IgD-negative memory B cell (primary cell): ENCODE results near the gene PARP8. TPM values are rescaled to one million over a fixed set of nuclear protein-coding genes. Genes with fewer than 3 reads are reported as not detected.

Source experiments
- H3K27ac Mint-ChIP-seq, 3 donors: one replicate each; pipeline ENCODE4 v1.8.0; 2020 to 2022; ENCODE audit warnings: mild to moderate bottlenecking in 3 of 3, mixed read lengths in 3 of 3, moderate library complexity in 1 of 3
- H3K27me3 Mint-ChIP-seq: one replicate; pipeline ENCODE4 v1.8.0; 2021; ENCODE audit warnings: mixed read lengths
- H3K36me3 Mint-ChIP-seq: one replicate; pipeline ENCODE4 v1.8.0; 2020; ENCODE audit warnings: mild to moderate bottlenecking, mixed read lengths
- H3K4me1 Mint-ChIP-seq, 3 donors: one replicate each; pipeline ENCODE4 v1.8.0; 2020 to 2022; ENCODE audit warnings: mixed read lengths in 3 of 3, mild to moderate bottlenecking in 1 of 3
- H3K4me3 Mint-ChIP-seq, 4 donors: one replicate each; pipeline ENCODE4 v1.8.0; 2020 to 2022; ENCODE audit warnings: mild to moderate bottlenecking in 4 of 4, mixed read lengths in 4 of 4, moderate library complexity in 3 of 4
- H3K9me3 Mint-ChIP-seq, 3 donors: one replicate each; pipeline ENCODE4 v1.8.0; 2020 to 2021; ENCODE audit warnings: mixed read lengths in 3 of 3, mild to moderate bottlenecking in 1 of 3
- polyA plus RNA-seq: library from polyadenylated mRNA; unstranded; fragments of 300-500 nt; fragmentation: Illumina TruSeq; gene quantifications from one replicate; pipeline ENCODE4 v1.2.3, GENCODE V29; 2021

Gene PARP8
- polyA plus RNA-seq, 1 donor from 2014 or later, result 34.1 TPM

DNA sequence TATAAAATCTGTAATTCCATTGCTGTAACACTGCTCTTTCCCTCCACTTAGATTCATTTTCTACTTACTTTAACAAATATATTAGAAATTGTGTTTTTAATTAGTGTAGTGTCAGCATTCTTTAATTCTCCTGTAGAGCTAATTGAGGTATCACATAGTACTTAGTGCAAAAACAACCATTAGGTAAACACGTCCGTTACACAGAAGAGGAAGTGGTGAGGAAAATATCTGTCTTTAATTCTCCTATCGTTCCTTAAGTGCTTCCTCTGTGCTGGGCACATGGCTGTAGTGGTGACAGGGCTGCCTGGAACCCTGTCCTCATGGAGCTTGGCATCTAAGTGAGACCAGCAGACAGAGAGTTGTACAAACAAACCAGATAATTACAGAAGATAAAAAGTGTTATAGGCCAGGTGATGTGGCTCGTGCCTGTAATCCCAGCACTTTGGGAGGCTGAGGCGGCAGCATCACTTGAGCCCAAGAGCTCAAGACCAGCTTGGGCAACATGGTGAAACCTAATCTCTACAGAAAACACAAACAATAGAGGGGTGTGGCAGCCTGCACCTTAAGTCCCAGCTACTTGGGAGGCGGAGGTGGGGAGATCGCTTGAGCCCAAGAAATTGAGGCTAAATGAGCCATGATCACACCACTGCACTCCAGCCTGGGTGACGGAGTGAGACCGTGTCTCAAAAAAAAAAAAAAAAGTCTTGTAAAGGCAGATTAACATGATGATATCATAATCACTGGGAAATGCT lies 36.4 kb downstream of the PARP8 start:
- Mint-ChIP-seq H3K27me3 (no peaks in the 10 kb centered on the region), H3K4me1 (peaks cover 25 to 50% (median 47%) of the 10 kb centered on the region in 3 donors), H3K9me3 (no peaks in the 10 kb centered on the region), H3K36me3 (peaks cover 4% of the 10 kb centered on the region), H3K4me3 (no peak overlapping the region), H3K27ac (peak overlapping the region in 1 of 3 donors; percentile 12)

DNA sequence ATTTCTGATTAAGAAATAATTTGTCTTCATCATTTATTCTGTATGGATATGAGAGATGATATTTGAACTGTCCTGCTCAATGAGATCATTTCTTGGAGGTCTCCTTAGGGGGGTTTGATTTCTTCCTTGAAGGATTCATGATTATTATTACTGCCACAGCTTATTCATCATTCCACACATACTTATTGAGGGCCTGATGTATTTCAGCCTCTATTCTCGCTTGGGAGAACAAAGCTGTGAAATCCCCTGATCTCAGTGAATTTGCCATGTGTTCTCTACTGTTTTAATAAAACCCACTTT lies 36.9 kb downstream of the PARP8 start:
- H3K4me1 Mint-ChIP-seq, result peaks cover 24 to 51% (median 49%) of the 10 kb centered on the region in 3 donors
- H3K4me3 Mint-ChIP-seq, result peak overlapping the region in 1 of 4 donors; percentile 45
- H3K9me3 Mint-ChIP-seq, result no peaks in the 10 kb centered on the region
- peaks cover 3% of the 10 kb centered on the region for H3K36me3 Mint-ChIP-seq
- H3K27me3 Mint-ChIP-seq, result no peaks in the 10 kb centered on the region
- H3K27ac Mint-ChIP-seq, result no peak overlapping the region

DNA sequence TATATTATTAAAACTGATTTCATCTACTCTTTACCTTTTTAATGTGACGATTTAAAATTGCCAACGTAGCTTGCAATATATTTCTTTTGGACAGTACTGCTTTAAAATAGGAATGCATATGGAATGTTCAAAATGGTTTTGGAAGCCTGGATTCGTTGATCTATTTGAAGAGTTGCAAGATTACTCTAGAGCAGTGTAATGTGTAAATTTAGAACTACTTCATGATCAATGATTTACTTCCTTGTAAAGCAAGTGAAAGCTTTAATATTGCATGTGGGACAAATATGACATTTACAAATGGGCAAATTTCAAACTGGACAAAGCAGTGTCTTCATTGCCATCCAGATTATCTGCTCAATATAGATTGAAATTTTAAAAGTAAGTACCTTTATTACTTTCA lies 38.3 kb downstream of the PARP8 start:
- H3K27me3 Mint-ChIP-seq, result no peaks in the 10 kb centered on the region
- H3K27ac Mint-ChIP-seq, result no peak overlapping the region
- peaks cover 30 to 54% (median 50%) of the 10 kb centered on the region in 3 donors for H3K4me1 Mint-ChIP-seq
- H3K4me3 Mint-ChIP-seq, result peak overlapping the region in 1 of 4 donors; percentile 5
- no peaks in the 10 kb centered on the region for H3K36me3 Mint-ChIP-seq
- no peaks in the 10 kb centered on the region for H3K9me3 Mint-ChIP-seq

DNA sequence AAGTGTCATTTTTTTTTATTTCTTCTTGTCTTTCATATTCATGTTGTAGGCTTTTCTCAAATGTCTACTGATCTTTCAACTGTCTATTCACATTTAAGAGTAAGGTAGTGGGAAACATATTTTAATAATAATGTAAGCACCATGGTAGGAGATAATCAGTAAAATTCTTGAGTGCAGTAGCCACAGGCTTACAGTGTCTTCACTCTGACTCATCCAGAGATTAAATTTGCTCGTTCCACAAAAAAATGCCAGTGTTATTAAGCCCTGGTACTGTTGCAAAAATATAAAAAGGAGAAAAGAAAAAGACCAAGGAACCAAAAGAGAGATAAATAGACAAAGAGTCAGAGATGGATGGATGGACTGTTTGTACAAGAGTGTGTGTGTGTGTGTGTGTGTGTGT lies 43.0 kb downstream of the PARP8 start:
- Mint-ChIP-seq H3K4me3 (peak overlapping the region in 1 of 4 donors; percentile 19), H3K27ac (peak overlapping the region; percentile 46 to 87 (median 78))

DNA sequence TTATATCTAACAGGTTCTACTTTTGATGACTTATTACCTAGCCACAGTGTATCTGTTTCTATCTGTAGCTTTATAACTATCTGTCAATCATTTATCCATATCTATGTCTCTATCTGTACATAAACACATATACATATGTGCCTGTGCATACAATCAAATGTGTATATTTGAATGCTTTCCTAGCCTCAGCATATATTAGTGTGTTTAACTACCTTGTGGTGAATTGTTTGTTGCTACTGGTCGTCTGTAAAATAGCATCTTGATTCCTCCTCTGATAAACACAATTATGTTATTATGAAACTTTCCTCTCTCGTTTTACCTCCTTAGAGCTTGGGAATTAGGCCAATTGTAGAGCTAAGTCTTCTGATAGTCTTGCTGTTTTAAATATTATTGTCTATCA lies 44.4 kb downstream of the PARP8 start:
- peaks cover 3% of the 10 kb centered on the region for H3K36me3 Mint-ChIP-seq
- H3K27me3 Mint-ChIP-seq, result no peaks in the 10 kb centered on the region
- H3K27ac Mint-ChIP-seq, result peak overlapping the region; percentile 86 to 96 (median 91)
- peak overlapping the region; percentile 54 to 88 (median 72) for H3K4me3 Mint-ChIP-seq
- H3K9me3 Mint-ChIP-seq, result no peaks in the 10 kb centered on the region
- H3K4me1 Mint-ChIP-seq, result peaks cover 32 to 56% (median 46%) of the 10 kb centered on the region in 3 donors

More for the DNA sequence above, 43.0 kb downstream of the PARP8 start:
- Mint-ChIP-seq H3K4me1 (peaks cover 33 to 53% (median 50%) of the 10 kb centered on the region in 3 donors), H3K36me3 (peaks cover 3% of the 10 kb centered on the region), H3K27me3 (no peaks in the 10 kb centered on the region), H3K9me3 (no peaks in the 10 kb centered on the region)

DNA sequence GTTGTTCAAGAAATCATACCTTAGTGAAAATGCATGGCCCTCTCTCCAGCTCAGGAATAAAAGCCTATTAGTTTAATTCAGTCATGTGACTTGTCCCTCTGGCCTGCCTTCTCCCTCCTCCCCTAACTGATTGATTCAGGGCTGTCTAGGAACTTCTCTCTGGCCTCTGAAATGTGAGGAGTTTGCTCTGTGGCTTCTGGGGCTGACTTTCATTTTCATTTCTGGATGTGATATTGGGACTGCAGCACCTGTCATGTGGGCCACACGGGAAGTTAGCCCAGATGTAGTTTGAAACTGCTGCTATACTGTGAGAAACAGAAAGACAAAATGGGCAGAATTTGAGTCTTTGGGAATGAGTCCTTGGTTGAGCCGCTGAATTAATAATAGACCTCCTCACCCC lies 44.8 kb downstream of the PARP8 start:
- H3K27me3 Mint-ChIP-seq, result no peaks in the 10 kb centered on the region
- H3K9me3 Mint-ChIP-seq, result no peaks in the 10 kb centered on the region
- H3K4me1 Mint-ChIP-seq, result peaks cover 31 to 59% (median 44%) of the 10 kb centered on the region in 3 donors
- peak overlapping the region; percentile 54 to 88 (median 72) for H3K4me3 Mint-ChIP-seq
- peak overlapping the region; percentile 86 to 96 (median 91) for H3K27ac Mint-ChIP-seq
- H3K36me3 Mint-ChIP-seq, result peaks cover 3% of the 10 kb centered on the region

DNA sequence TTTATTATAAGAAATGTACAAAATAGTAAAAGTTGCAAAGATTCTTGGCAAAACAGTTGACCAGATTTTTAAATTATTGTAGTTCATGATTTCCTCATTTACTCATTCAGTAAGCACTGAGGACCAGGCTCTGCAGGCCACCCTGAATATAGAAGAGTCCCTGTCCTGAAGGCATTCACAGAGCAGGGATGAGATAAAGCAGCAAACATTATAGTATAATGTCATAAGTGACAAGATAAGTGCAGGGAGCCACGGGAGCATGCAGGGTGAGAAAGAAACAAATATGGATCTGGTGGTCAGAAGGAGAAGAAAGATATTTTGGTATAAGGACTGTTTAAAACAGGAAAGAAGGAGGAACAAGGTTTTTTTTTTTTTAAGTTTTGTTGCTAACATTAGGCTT lies 46.0 kb downstream of the PARP8 start:
- Mint-ChIP-seq H3K27me3 (no peaks in the 10 kb centered on the region), H3K4me1 (peaks cover 35 to 59% (median 49%) of the 10 kb centered on the region in 3 donors), H3K4me3 (peak overlapping the region in 1 of 4 donors; percentile 42), H3K27ac (peak overlapping the region; percentile 46 to 100 (median 91)), H3K36me3 (peaks cover 3% of the 10 kb centered on the region), H3K9me3 (no peaks in the 10 kb centered on the region)

DNA sequence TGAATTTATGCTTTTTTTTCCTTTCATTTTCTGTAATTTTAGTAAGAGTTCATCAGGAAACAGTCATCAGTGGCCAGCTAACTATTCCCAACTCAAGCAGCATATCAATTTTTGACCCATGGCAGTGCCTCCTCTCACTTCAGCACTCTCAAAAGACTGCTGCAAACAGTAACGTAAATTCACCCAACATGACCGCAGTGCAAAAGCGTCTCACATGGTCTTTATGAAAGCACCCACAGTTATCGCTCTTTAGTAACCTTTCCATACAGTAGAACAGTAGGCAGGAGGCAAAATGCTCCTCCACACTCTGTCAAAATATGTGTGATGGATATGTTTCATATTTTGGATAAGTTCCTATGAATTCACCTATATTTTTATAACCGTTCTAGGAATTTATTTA lies 48.6 kb downstream of the PARP8 start:
- Mint-ChIP-seq H3K27ac (peak overlapping the region in 1 of 3 donors; percentile 70), H3K36me3 (peaks cover 3% of the 10 kb centered on the region), H3K4me1 (peaks cover 37 to 56% (median 45%) of the 10 kb centered on the region in 3 donors), H3K9me3 (no peaks in the 10 kb centered on the region), H3K4me3 (peak overlapping the region in 1 of 4 donors; percentile 53), H3K27me3 (no peaks in the 10 kb centered on the region)

DNA sequence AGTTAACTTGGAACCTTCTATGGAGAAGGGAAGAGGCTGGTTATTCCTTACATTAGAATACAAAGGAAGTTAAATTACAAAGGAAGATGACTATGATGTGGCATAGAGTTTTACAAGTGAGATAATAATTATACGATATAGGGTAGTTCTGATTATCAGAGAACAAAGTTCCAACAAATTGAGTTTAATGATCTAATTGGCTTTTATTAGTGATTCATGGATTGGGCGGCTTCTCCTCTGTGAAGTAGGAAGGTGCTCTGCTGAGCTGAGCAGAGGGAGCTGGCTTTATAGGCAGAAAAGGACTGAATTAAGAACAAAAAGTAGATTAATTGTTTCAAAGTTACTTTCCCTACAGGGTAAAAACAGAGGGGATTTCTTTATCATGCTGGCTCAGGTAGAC lies 49.7 kb downstream of the PARP8 start:
- H3K27me3 Mint-ChIP-seq, result no peaks in the 10 kb centered on the region
- peaks cover 37 to 56% (median 46%) of the 10 kb centered on the region in 3 donors for H3K4me1 Mint-ChIP-seq
- H3K36me3 Mint-ChIP-seq, result peaks cover 4% of the 10 kb centered on the region
- H3K4me3 Mint-ChIP-seq, result no peak overlapping the region
- H3K27ac Mint-ChIP-seq, result no peak overlapping the region
- H3K9me3 Mint-ChIP-seq, result no peaks in the 10 kb centered on the region

DNA sequence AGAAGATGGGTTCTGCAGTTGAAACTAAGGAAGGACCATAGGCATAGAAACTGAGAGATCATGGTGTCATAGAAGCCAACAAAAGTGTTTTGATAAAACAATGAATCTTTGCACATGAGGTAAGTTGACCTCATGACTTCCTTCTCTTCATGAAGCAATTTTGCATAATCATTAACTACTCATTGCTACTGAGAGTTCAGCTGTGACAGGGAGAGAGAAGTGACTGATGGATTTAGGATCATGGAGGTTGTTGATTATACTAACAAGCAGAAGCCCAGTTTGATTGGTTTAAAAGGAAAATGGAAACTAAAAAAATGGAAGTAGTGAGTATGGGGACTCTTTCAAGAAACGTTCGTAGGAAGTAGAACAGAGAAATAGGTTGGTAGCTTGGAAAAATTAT lies 51.2 kb downstream of the PARP8 start:
- Mint-ChIP-seq H3K9me3 (no peaks in the 10 kb centered on the region), H3K4me1 (peaks cover 35 to 55% (median 41%) of the 10 kb centered on the region in 3 donors), H3K36me3 (peaks cover 2% of the 10 kb centered on the region), H3K27me3 (no peaks in the 10 kb centered on the region), H3K27ac (peak overlapping the region in 2 of 3 donors; percentile 2 to 13), H3K4me3 (peak overlapping the region in 1 of 4 donors; percentile 76)

DNA sequence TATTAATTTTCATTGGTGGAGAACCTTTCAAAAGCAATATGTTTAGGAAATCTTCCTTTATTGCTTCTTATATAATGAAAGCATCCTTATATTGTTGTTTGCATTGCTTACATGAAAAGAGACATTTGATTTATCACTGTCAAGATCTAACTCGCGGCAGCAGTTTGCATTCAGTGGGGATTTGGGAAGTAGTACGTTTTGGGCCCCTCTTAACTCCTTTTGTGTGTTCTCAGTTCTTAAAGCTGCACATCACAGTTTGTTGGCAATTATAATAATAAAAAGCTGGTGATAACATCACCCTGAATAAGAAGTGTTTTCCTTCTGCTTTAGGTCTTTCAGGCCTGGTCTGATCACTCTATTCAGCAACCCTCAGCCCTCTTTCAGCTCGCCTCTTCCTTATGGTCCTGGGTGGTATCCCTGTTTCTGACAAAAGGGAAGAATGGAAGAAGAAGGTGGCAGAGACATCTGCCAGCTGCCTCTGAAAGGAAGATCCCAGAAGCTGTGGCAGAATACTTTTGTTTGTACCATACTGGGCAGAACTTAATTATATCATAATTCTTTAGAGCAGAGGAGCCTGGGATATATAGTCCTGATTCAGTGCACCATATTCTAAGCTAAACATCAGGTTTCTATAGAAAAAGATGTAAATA lies 53.7 kb downstream of the PARP8 start:
- H3K4me1 Mint-ChIP-seq, result peaks cover 35 to 50% (median 45%) of the 10 kb centered on the region in 3 donors
- H3K9me3 Mint-ChIP-seq, result no peaks in the 10 kb centered on the region
- no peak overlapping the region for H3K4me3 Mint-ChIP-seq
- H3K27ac Mint-ChIP-seq, result no peak overlapping the region
- H3K27me3 Mint-ChIP-seq, result no peaks in the 10 kb centered on the region
- H3K36me3 Mint-ChIP-seq, result peaks cover 2% of the 10 kb centered on the region

DNA sequence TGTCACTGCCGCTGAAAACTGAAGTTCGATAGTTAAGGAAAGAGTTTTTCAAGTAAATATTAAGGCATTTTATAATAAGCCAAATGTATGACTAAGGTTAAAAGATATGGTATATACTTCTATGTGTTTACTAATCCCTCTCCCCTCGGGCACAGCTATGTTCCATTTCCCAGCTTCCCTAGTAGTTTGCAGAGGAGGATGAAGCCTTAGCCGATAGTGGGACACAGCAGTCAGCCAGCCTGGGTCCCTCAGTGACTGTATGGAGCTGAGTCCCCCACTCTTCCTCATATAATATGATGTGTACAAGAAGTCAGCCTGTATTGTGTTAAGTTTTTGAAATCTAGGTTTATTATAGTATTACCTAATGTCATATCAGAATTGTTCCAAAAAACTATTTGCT lies 55.8 kb downstream of the PARP8 start:
- peak overlapping the region in 1 of 4 donors; percentile 43 for H3K4me3 Mint-ChIP-seq
- H3K27me3 Mint-ChIP-seq, result no peaks in the 10 kb centered on the region
- peaks cover 46 to 56% (median 55%) of the 10 kb centered on the region in 3 donors for H3K4me1 Mint-ChIP-seq
- no peaks in the 10 kb centered on the region for H3K9me3 Mint-ChIP-seq
- H3K27ac Mint-ChIP-seq, result peak overlapping the region in 1 of 3 donors; percentile 76
- peaks cover 3% of the 10 kb centered on the region for H3K36me3 Mint-ChIP-seq

DNA sequence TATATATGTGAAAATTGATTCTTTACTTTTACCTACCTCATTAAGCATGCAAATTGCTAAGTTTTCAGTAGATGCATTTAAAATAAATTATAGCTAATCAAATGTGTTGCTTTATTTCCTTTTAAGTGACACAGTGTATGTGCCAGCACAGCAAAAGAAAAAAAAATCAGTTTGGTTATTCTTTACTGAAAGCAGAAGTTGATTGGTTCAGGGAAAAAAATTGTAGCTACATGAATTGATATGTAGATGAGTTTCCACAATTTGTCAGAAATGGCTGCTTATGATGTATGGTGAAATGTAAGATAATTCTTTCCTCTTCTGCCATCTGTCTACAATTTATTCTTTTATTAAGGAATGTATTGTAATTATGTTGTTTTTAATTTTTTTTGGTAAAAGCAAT lies 57.8 kb downstream of the PARP8 start:
- Mint-ChIP-seq H3K27ac (no peak overlapping the region), H3K27me3 (no peaks in the 10 kb centered on the region), H3K4me1 (peaks cover 35 to 48% (median 44%) of the 10 kb centered on the region in 3 donors), H3K4me3 (no peak overlapping the region), H3K9me3 (no peaks in the 10 kb centered on the region), H3K36me3 (peaks cover 3% of the 10 kb centered on the region)

DNA sequence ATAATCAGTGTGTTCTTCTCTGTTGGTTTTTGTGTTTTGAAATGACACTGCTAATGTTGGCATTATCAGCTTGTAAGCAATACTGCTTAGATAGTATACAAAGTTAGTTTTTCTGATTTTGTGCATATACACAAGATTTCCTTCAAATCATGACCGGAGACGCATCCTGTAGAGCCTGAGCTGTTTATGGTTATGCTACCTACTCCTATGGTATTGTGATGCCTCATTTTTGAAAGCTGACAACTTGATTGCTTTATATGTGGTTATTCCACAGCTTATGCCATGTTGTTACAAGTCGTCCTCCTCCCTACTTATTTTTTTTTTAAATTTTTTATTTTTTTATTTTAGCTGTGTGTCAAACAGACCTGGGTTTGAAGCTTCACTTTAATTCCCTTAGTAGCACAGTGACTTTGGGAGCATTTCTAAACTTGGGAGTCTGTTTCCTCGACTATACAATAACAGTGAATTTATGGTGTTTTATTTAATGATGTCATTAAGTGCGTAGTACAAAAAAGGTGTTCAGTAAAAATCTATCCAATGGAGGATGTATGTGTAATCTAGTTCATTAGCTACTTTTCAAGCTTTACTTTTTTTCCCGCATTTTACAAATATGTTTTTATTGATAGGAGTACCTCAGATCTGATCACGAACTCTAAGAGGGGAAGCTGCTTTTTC lies 59.5 kb downstream of the PARP8 start:
- Mint-ChIP-seq H3K9me3 (no peaks in the 10 kb centered on the region), H3K4me3 (no peak overlapping the region), H3K4me1 (peaks cover 28 to 46% (median 37%) of the 10 kb centered on the region in 3 donors), H3K36me3 (peaks cover 1% of the 10 kb centered on the region), H3K27ac (no peak overlapping the region), H3K27me3 (no peaks in the 10 kb centered on the region)
